H1 (cell line): ENCODE measurements around the gene U2AF1L4. TPM values are rescaled to one million over a fixed set of nuclear protein-coding genes. Genes with fewer than 3 reads are reported as not detected.

Experiments
- CTCF ChIA-PET: fragments of 300-600 bp; sonication (Branson Sonifier 250); formaldehyde crosslinking; loops from one replicate; lab custom pipeline; 2021; ENCODE audit not compliant: partially characterized antibody; lab: Charles Lee
- POLR2A ChIA-PET: fragments of 300-600 bp; sonication (Branson Sonifier 250); formaldehyde crosslinking; loops from one replicate; lab custom pipeline; 2021; ENCODE audit warnings: inconsistent platforms; ENCODE audit not compliant: partially characterized antibody; lab: Charles Lee
- DNase-seq, 2 experiments: peaks; one replicate each; pipeline versions ENCODE4 v3.0.0 to v3.0.0-alpha.2; 2010 to 2022; ENCODE audit warnings: low spot score in 2 of 2, low read depth in 1 of 2, mixed read lengths in 1 of 2
- FAIRE-seq: peaks from 2 replicates; lab custom pipeline; 2011; peaks lifted over from hg19 to GRCh38; lab: Jason Lieb, UNC
- H2AFZ ChIP-seq: 2 replicates; pipeline ENCODE4 v1.8.1; 2012; ENCODE audit warnings: low read length, inconsistent platforms
- H2AK5ac ChIP-seq: 2 replicates; pipeline ENCODE4 v1.6.1; 2013; ENCODE audit warnings: low read depth, low read length
- H2BK120ac ChIP-seq: replicated peaks from 2 replicates; pipeline ENCODE3; 2013; ENCODE audit warnings: low read depth, low read length, inconsistent platforms
- H2BK12ac ChIP-seq: 2 replicates; pipeline ENCODE4 v1.6.1; 2013; ENCODE audit warnings: low read depth, low read length
- H2BK15ac ChIP-seq: 2 replicates; pipeline ENCODE4 v1.6.1; 2013; ENCODE audit warnings: low read length
- H2BK20ac ChIP-seq: 2 replicates; pipeline ENCODE4 v1.6.1; 2013; ENCODE audit warnings: low read length
- H2BK5ac ChIP-seq: 2 replicates; pipeline ENCODE4 v1.6.1; 2013; ENCODE audit warnings: low read depth, low read length
- H3K14ac ChIP-seq: 2 replicates; pipeline ENCODE4 v1.6.1; 2013; ENCODE audit warnings: inconsistent platforms; ENCODE audit not compliant: insufficient read length
- H3K18ac ChIP-seq: 2 replicates; pipeline ENCODE4 v1.6.1; 2013; ENCODE audit warnings: low read length; ENCODE audit errors: extremely low read depth
- H3K23ac ChIP-seq: 2 replicates; pipeline ENCODE4 v1.6.1; 2013; ENCODE audit warnings: inconsistent platforms; ENCODE audit not compliant: insufficient read length
- H3K23me2 ChIP-seq: 2 replicates; pipeline ENCODE4 v1.6.1; 2013; ENCODE audit warnings: low read depth, low read length
- H3K27ac ChIP-seq: 2 replicates; pipeline ENCODE4 v1.6.1; 2011; ENCODE audit warnings: low read depth, low read length, inconsistent platforms
- H3K27me3 ChIP-seq, 4 experiments: replicated peaks in 1 of 4; 1 replicate in 1 of 4; 2 replicates in 3 of 4; pipeline versions ENCODE4 v1.6.1 to v1.8.1; 2011 to 2013; ENCODE audit warnings: low read length in 3 of 4, mild to moderate bottlenecking in 3 of 4, inconsistent platforms in 2 of 4, mixed read lengths in 2 of 4, moderate library complexity in 1 of 4; ENCODE audit not compliant: control insufficient read depth in 3 of 4, insufficient read depth in 3 of 4; ENCODE audit errors: extremely low read depth in 1 of 4
- H3K36me3 ChIP-seq, 4 experiments: 2 replicates each; pipeline versions ENCODE4 v1.6.1 to v1.8.1; 2011 to 2013; ENCODE audit warnings: mild to moderate bottlenecking in 4 of 4, low read length in 3 of 4, moderate library complexity in 2 of 4, control low read depth in 1 of 4, inconsistent platforms in 1 of 4; ENCODE audit not compliant: insufficient read depth in 4 of 4, control insufficient read depth in 2 of 4
- H3K4ac ChIP-seq: replicated peaks from 2 replicates; pipeline ENCODE3; 2013; ENCODE audit warnings: low read length, low read depth, mixed read lengths, inconsistent platforms; ENCODE audit not compliant: insufficient read length
- H3K4me1 ChIP-seq, 4 experiments: replicated peaks in 1 of 4; 1 replicate in 1 of 4; 2 replicates in 3 of 4; pipeline versions ENCODE4 v1.6.1 to v1.8.1; 2011 to 2013; ENCODE audit warnings: low read length in 3 of 4, inconsistent platforms in 2 of 4, mixed read lengths in 1 of 4; ENCODE audit not compliant: insufficient read depth in 4 of 4, control insufficient read depth in 3 of 4
- H3K4me2 ChIP-seq, 2 experiments: 2 replicates each; pipeline versions ENCODE4 v1.6.1 to v1.8.1; 2011 to 2013; ENCODE audit warnings: low read depth in 2 of 2, low read length in 2 of 2, control low read depth in 1 of 2, inconsistent platforms in 1 of 2, mild to moderate bottlenecking in 1 of 2; ENCODE audit not compliant: insufficient read depth in 1 of 2
- H3K4me3 ChIP-seq, 4 experiments: fragments of 200-600, 300-600 bp in 1 of 4; sonication (generic), shearing (Covaris generic), sonication (Bioruptor Twin) in 1 of 4; 2 replicates each; pipeline versions ENCODE4 v1.5.1 to v1.8.1; 2011 to 2016; ENCODE audit warnings: low read length in 4 of 4, low read depth in 3 of 4, control low read depth in 2 of 4, inconsistent platforms in 2 of 4, mild to moderate bottlenecking in 2 of 4, mixed read lengths in 1 of 4, moderate library complexity in 1 of 4; ENCODE audit not compliant: insufficient read depth in 2 of 4; ENCODE audit errors: extremely low read depth in 1 of 4
- H3K56ac ChIP-seq: replicated peaks from 2 replicates; pipeline ENCODE3; 2013; ENCODE audit warnings: low read depth, mild to moderate bottlenecking, mixed read lengths, low read length, inconsistent platforms; ENCODE audit not compliant: insufficient read length
- H3K79me1 ChIP-seq: 2 replicates; pipeline ENCODE4 v1.6.1; 2013; ENCODE audit warnings: low read depth, low read length, control low read depth
- H3K79me2 ChIP-seq, 2 experiments: 2 replicates each; pipeline versions ENCODE4 v1.6.1 to v1.8.1; 2012 to 2013; ENCODE audit warnings: low read length in 2 of 2, mild to moderate bottlenecking in 2 of 2, inconsistent platforms in 1 of 2; ENCODE audit not compliant: insufficient read depth in 2 of 2, control insufficient read depth in 1 of 2
- H3K9ac ChIP-seq, 4 experiments: replicated peaks in 1 of 4; 1 replicate in 1 of 4; 2 replicates in 3 of 4; pipeline versions ENCODE4 v1.6.1 to v1.8.1; 2011 to 2013; ENCODE audit warnings: low read depth in 3 of 4, low read length in 3 of 4, control low read depth in 2 of 4, mild to moderate bottlenecking in 2 of 4, moderate library complexity in 2 of 4, inconsistent platforms in 1 of 4; ENCODE audit errors: extremely low read depth in 1 of 4
- H3K9me3 ChIP-seq, 2 experiments: 2 replicates each; pipeline versions ENCODE4 v1.6.1 to v1.8.1; 2012 to 2013; ENCODE audit warnings: mild to moderate bottlenecking in 2 of 2, moderate library complexity in 2 of 2, control low read depth in 1 of 2, inconsistent platforms in 1 of 2, low read depth in 1 of 2, low read length in 1 of 2, mixed read lengths in 1 of 2; ENCODE audit not compliant: insufficient read depth in 2 of 2
- H4K20me1 ChIP-seq, 2 experiments: replicated peaks in 1 of 2; 2 replicates each; pipeline versions ENCODE3 to v1.8.1; 2011 to 2013; ENCODE audit warnings: inconsistent platforms in 2 of 2, low read length in 2 of 2, mild to moderate bottlenecking in 1 of 2; ENCODE audit not compliant: insufficient read depth in 2 of 2, control insufficient read depth in 1 of 2
- H4K5ac ChIP-seq: 2 replicates; pipeline ENCODE4 v1.6.1; 2013; ENCODE audit warnings: low read length, low read depth, mixed read lengths, inconsistent platforms; ENCODE audit not compliant: insufficient read length
- H4K8ac ChIP-seq: 2 replicates; pipeline ENCODE4 v1.8.0; 2013; ENCODE audit warnings: mild to moderate bottlenecking, moderate library complexity, low read length, inconsistent platforms; ENCODE audit not compliant: insufficient read depth; ENCODE audit errors: extremely low read depth
- H4K91ac ChIP-seq: replicated peaks from 2 replicates; pipeline ENCODE3; 2013; ENCODE audit warnings: low read length, mixed read lengths, inconsistent platforms; ENCODE audit not compliant: insufficient read length
- CBX8 ChIP-seq: fragments of 300-800, 300-1000 bp; sonication (generic); IDR thresholded peaks from 2 replicates; pipeline ENCODE4 v1.7.1; 2016; ENCODE audit warnings: low read depth, low read length, borderline replicate concordance
- CHD1 ChIP-seq: IDR thresholded peaks from 2 replicates; pipeline ENCODE4 v1.6.1; 2012; ENCODE audit warnings: low read depth, low read length, improper control_type of control experiment
- CREB1 ChIP-seq: IDR thresholded peaks from 2 replicates; pipeline ENCODE4 v1.6.1; 2012; ENCODE audit warnings: inconsistent platforms
- EP300 ChIP-seq, 2 experiments: IDR thresholded peaks; 1 replicate in 1 of 2; 2 replicates in 1 of 2; pipeline ENCODE4 v1.6.1; 2011 to 2012; ENCODE audit warnings: low read depth in 2 of 2, low read length in 2 of 2, mild to moderate bottlenecking in 2 of 2, borderline replicate concordance in 1 of 2, inconsistent platforms in 1 of 2, moderate library complexity in 1 of 2
- EZH2 ChIP-seq: fragments of 200-600 bp; sonication (generic); IDR thresholded peaks from 2 replicates; pipeline ENCODE4 v1.7.1; 2012; ENCODE audit warnings: low read depth, mild to moderate bottlenecking, moderate library complexity, low read length, inconsistent platforms; ENCODE audit not compliant: severe bottlenecking
- GTF2F1 ChIP-seq: IDR thresholded peaks from 2 replicates; pipeline ENCODE4 v1.6.1; 2012; ENCODE audit warnings: low read depth, low read length, improper control_type of control experiment, borderline replicate concordance
- HDAC2 ChIP-seq, 2 experiments: fragments of 300-600 bp in 1 of 2; sonication (generic) in 1 of 2; IDR thresholded peaks; 2 replicates each; pipeline ENCODE4 v1.6.1; 2011 to 2012; ENCODE audit warnings: low read depth in 2 of 2, low read length in 2 of 2, mild to moderate bottlenecking in 2 of 2, moderate library complexity in 2 of 2, borderline replicate concordance in 1 of 2, inconsistent platforms in 1 of 2
- HDAC6 ChIP-seq: IDR thresholded peaks from one replicate; pipeline ENCODE4 v1.7.1; 2012; ENCODE audit warnings: low read depth, mild to moderate bottlenecking, inconsistent platforms, low read length, moderate library complexity
- PHF8 ChIP-seq: fragments of 200-600 bp; sonication (generic); conservative IDR thresholded peaks from 2 replicates; pipeline ENCODE4 v1.7.1; 2012; ENCODE audit warnings: low read depth, mild to moderate bottlenecking, inconsistent platforms, low read length, moderate library complexity
- SAP30 ChIP-seq: fragments of 300-600 bp; sonication (generic); IDR thresholded peaks from 2 replicates; pipeline ENCODE4 v1.7.1; 2012; ENCODE audit warnings: low read length, moderate library complexity, mild to moderate bottlenecking, inconsistent platforms; ENCODE audit not compliant: insufficient read depth, insufficient replicate concordance
- TBP ChIP-seq: IDR thresholded peaks from 2 replicates; pipeline ENCODE4 v1.6.1; 2011; ENCODE audit warnings: low read depth, low read length, improper control_type of control experiment
- TEAD4 ChIP-seq: IDR thresholded peaks from 2 replicates; pipeline ENCODE4 v1.6.1; 2012; ENCODE audit warnings: low read depth, low read length, inconsistent platforms, mixed read lengths
- WGBS, 2 experiments: shearing (Covaris generic) in 1 of 2; methylation state at CpG; one replicate each; pipeline versions ENCODE4 v1.1.6 to v1.1.7; 2013 to 2015; ENCODE audit warnings: low lambda C conversion rate in 2 of 2, mixed read lengths in 2 of 2, inconsistent platforms in 1 of 2, low coverage in 1 of 2, missing lambda C conversion rate in 1 of 2; ENCODE audit not compliant: insufficient replicate concordance in 2 of 2, insufficient coverage in 1 of 2, insufficient read length in 1 of 2; ENCODE audit errors: extremely low coverage in 1 of 2, missing lambda C conversion rate in 1 of 2; 5-methylcytosine and 5-hydroxymethylcytosine counted together
- polyA plus RNA-seq, 7 experiments: library from polyadenylated mRNA; depleted of rRNA in 3 of 7; stranded (reverse) in 5 of 7; unstranded in 2 of 7; fragments of >200 nt in 5 of 7; fragments of 200-250 nt in 2 of 7; gene quantifications; 1 replicate in 5 of 7; 2 replicates in 1 of 7; 4 replicates in 1 of 7; pipeline versions ENCODE4 v1.2.1 to v1.2.3, GENCODE V29; 2011 to 2013; ENCODE audit warnings: missing spikeins in 2 of 7, mixed read lengths in 2 of 7
- total RNA-seq: library from RNA; stranded (reverse); fragmentation: NEBNext Ultra II Directional; extraction: Animal tissue kit (Norgen Biotek cat#: 25700); gene quantifications from 2 replicates; pipeline ENCODE4 v1.2.1, GENCODE V29; 2021
- TF ChIP-seq, protein P1 (sequence below): IDR thresholded peaks from 2 replicates; pipeline ENCODE4 v1.6.1; 2011; ENCODE audit warnings: low read depth, mild to moderate bottlenecking, low read length; ENCODE audit not compliant: insufficient read depth

U2AF1L4 gene
- total and polyA plus RNA-seq, 2 of the 8 experiments (the other 6 are each of a cell fraction or from before 2014, with no cell fraction given): 15.1 to 32.7 TPM

DNA sequence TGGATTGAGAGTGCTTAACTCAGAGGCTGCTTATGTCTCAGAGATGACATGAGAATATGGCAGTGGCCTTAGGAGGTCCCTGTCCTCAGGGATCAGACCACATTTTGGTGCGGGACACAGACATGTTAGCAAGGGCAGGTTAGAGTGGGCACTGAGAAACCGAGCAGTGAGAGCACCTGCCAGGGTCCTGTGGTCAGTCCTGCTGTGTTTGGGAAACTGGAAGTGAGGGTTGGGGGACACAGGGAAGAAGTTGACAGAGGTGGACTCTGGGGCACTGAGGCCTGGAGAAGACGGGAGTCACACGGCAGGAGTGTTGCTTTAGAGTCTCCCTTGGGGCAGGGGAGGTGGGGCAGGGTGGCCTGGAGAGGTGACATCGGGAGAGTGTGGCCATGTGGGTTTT lies 10.3 kb downstream of the U2AF1L4 start:
- H3K18ac ChIP-seq: no peak overlapping the region
- no peak overlapping the region for H3K27ac ChIP-seq
- peaks cover 7 to 19% of the 10 kb centered on the region in 2 experiments for H4K20me1 ChIP-seq
- FAIRE-seq (no peak), DNase-seq (no peak)
- no peak overlapping the region for H2BK120ac ChIP-seq
- no peak overlapping the region for H2BK12ac ChIP-seq
- H3K27me3 ChIP-seq: no peaks in the 10 kb centered on the region
- no peak overlapping the region for H4K8ac ChIP-seq
- H3K9me3 ChIP-seq: no peaks in the 10 kb centered on the region
- H2BK5ac ChIP-seq: no peak overlapping the region
- H3K79me2 ChIP-seq: no peaks in the 10 kb centered on the region
- no peak overlapping the region for H2AK5ac ChIP-seq
- H3K4me1 ChIP-seq: peaks cover 0 to 3% (median 0%) of the 10 kb centered on the region in 4 experiments; a peak in 2 of 7 replicates
- H4K91ac ChIP-seq: no peak overlapping the region
- ChIA-PET POLR2A (interaction anchor here (1.2 to 7.6 kb wide), 4 partner anchors 9 to 15 kb away, joined by 4 to 54 read pairs (median 22); partner anchors contain the start of genes LIN37, PSENEN and U2AF1L4), CTCF (interaction anchor here (0.9 to 8.9 kb wide), 3 partner anchors 9 to 83 kb away, joined by 4 to 80 read pairs (median 7); no protein-coding TSS in a partner anchor)
- no peak overlapping the region for H3K14ac ChIP-seq
- H3K36me3 ChIP-seq: peaks cover 11 to 57% (median 44%) of the 10 kb centered on the region in 4 experiments; a peak in 7 of 8 replicates
- peaks cover 1% of the 10 kb centered on the region; the same call in 1 of the 2 replicates for H3K23me2 ChIP-seq
- H3K4me3 ChIP-seq: no peak overlapping the region
- 92% methylated on average over 5 of the region's 5 CpGs; no CpG with 5 or more reads in 1 of the 2 experiments for WGBS, 2 experiments
- no peak overlapping the region for H2BK15ac ChIP-seq
- H3K23ac ChIP-seq: no peak overlapping the region
- H2AFZ ChIP-seq: no peak overlapping the region
- no peak overlapping the region for H3K9ac ChIP-seq
- no peak overlapping the region for H3K56ac ChIP-seq
- H3K4ac ChIP-seq: no peak overlapping the region
- no peak overlapping the region for H4K5ac ChIP-seq
- H3K79me1 ChIP-seq: no peaks in the 10 kb centered on the region
- no peak overlapping the region for H2BK20ac ChIP-seq
- no peak overlapping the region for H3K4me2 ChIP-seq
- TF ChIP-seq CBX8: no peak
- TF ChIP-seq, protein P1, sequence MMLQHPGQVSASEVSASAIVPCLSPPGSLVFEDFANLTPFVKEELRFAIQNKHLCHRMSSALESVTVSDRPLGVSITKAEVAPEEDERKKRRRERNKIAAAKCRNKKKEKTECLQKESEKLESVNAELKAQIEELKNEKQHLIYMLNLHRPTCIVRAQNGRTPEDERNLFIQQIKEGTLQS: no peak
- TF ChIP-seq PHF8: no peak
- no peak for TF ChIP-seq CREB1
- no peak for TF ChIP-seq HDAC6
- no peak for TF ChIP-seq CHD1
- TF ChIP-seq EZH2: no peak
- no peak for TF ChIP-seq EP300 (IDR thresholded peaks at IDR 0.05; ENCODE audit: borderline replicate concordance in 1 of 2, low read depth in 2 of 2, low read length in 2 of 2)
- TF ChIP-seq TBP: no peak
- TF ChIP-seq HDAC2 (IDR thresholded peaks at IDR 0.05; ENCODE audit: borderline replicate concordance in 1 of 2, low read depth in 2 of 2, low read length in 2 of 2): no peak
- TF ChIP-seq SAP30: no peak
- TF ChIP-seq GTF2F1: no peak
- TF ChIP-seq TEAD4: no peak
